ENCODE measurements around the gene OR51A2.

The OR51A2 gene

DNA sequence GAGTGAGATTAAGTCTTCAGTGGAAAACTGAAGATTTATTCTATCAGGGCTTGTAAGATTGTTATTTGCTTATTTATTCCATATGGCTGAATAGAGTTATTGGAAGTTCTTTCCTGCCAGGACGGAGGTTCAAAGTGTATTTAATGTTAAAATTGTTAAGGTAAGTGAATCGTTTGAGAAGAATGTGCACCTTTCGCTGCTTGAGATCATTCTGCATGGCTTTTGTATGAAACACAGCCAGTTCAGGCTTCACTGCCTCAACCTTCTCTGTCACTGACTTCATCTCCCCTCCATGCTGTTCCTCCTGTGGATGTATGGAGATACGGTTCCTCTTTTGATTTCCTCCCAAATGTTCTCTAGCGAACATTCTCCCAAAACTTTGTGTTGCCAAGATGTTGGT lies 19.9 kb upstream of the OR51A2 start:
- DNase-seq (ENCODE audit: insufficient read length, low spot score) (no peak), FAIRE-seq (no peak)
- TF ChIP-seq, protein P1, sequence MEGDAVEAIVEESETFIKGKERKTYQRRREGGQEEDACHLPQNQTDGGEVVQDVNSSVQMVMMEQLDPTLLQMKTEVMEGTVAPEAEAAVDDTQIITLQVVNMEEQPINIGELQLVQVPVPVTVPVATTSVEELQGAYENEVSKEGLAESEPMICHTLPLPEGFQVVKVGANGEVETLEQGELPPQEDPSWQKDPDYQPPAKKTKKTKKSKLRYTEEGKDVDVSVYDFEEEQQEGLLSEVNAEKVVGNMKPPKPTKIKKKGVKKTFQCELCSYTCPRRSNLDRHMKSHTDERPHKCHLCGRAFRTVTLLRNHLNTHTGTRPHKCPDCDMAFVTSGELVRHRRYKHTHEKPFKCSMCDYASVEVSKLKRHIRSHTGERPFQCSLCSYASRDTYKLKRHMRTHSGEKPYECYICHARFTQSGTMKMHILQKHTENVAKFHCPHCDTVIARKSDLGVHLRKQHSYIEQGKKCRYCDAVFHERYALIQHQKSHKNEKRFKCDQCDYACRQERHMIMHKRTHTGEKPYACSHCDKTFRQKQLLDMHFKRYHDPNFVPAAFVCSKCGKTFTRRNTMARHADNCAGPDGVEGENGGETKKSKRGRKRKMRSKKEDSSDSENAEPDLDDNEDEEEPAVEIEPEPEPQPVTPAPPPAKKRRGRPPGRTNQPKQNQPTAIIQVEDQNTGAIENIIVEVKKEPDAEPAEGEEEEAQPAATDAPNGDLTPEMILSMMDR (IDR thresholded peaks at IDR 0.05; ENCODE audit: insufficient read depth, missing control alignments): no peak

DNA sequence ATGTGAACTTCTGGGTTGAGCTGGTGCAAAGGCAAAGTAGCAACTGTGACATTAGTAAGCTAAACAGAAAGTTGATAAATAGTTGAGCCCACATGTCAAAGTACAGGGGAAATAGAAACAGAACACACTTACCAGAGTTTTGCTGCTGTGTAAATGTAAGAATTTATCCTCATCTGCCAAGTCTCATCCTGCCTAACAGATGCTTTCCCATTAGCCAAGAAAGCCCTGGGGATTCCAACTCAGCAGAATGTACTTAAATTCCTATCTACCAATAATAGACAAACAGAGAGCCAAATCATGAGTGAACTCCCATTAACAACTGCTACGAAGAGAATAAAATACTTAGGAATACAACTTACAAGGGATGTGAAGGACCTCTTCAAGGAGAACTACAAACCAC lies 7.3 kb upstream of the OR51A2 start:
- TF ChIP-seq, protein P1 (IDR thresholded peaks at IDR 0.05; ENCODE audit: insufficient read depth, missing control alignments): no peak
- FAIRE-seq: no peak
- DNase-seq (ENCODE audit: insufficient read length, low spot score): no peak

DNA sequence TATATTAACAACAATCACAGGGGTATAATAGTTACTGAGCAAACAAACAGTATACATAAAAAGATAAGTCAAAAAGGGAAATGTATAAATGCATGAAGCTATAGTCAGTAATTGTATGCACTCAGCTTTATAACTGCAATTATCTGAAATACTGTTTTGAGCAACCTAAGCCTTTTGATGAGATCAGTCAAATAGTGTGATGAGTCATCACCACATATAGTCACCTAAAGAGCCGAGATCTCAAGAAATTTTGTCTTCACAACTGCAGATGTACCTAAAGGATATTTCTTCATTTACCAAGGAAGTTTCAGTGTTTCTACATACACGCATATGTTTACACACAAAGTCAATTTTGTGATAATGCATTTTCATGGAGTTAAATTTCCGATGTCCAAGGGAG lies 5.4 kb upstream of the OR51A2 start:
- no peak for FAIRE-seq
- DNase-seq (ENCODE audit: insufficient read length, low spot score): no peak
- TF ChIP-seq, protein P1 (IDR thresholded peaks at IDR 0.05; ENCODE audit: insufficient read depth, missing control alignments): no peak

DNA sequence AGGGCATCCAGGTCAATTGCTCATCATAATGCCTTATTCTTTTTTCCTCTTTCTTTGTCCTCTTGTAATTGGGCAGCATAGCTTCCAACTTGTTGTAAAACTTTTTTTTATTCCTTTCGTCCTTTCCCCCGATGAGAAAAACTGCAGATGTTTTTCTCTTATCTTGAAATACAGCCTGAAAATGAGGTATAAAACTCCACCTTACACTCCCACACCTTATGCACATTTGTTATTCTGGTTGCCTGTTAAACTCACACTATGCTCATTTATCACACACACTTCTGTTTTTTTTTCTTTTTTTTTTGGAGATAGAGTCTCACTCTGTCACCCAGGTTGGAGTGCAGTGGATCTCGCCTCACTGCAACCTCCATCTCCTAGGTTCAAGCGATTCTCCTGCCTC lies 1.9 kb upstream of the OR51A2 start:
- TF ChIP-seq, protein P1 (IDR thresholded peaks at IDR 0.05; ENCODE audit: insufficient read depth, missing control alignments): no peak
- DNase-seq (ENCODE audit: insufficient read length, low spot score): no peak
- no peak for FAIRE-seq

DNA sequence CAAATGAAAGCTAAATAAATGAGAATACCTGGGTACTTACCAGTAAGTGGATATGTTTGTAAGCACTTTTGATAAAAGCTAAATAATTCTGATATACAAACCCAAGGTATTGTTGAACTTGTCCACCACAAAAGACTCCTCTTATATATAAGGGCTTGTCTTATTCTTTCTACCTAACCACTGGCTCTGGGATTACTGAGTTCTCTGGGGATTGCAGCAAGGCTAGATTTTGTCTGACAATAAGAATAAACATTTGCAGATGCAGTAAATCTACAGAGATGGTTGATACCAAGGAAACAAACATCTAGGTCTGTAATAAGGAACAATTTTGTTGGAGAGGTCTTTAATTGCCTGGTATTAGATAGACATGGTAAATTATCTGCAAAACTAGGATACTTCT lies 8.0 kb downstream of the OR51A2 start, which contains the start of gene OR51A4:
Gene OR51A4, minus strand, starts transcription at position 101 of the 400 bp plus-strand sequence. CDS start 505 bp downstream, outside the sequence.
- FAIRE-seq: no peak
- no peak for DNase-seq (ENCODE audit: insufficient read length, low spot score)
- TF ChIP-seq, protein P1 (IDR thresholded peaks at IDR 0.05; ENCODE audit: insufficient read depth, missing control alignments): no peak

DNA sequence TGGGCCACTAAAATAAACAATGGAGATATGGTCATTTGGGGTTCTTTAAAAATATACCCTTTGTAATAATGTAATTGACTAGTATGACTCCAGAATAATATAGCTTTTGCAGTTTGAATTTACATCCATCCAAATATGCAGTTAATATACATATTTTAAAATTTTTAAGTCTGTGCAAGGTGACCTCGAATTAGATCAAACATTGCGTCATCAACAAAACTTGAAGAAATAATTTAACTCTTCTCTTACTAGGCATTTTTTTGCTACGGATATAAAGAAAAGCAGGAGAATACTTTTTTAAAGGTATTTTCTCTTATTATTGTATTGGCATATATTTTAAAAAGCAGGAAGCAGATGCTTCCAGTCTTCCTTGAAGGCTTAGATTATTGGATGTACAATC lies 18.8 kb downstream of the OR51A2 start:
- no peak for FAIRE-seq
- no peak for DNase-seq (ENCODE audit: insufficient read length, low spot score)
- TF ChIP-seq, protein P1 (IDR thresholded peaks at IDR 0.05; ENCODE audit: insufficient read depth, missing control alignments): no peak

DNA sequence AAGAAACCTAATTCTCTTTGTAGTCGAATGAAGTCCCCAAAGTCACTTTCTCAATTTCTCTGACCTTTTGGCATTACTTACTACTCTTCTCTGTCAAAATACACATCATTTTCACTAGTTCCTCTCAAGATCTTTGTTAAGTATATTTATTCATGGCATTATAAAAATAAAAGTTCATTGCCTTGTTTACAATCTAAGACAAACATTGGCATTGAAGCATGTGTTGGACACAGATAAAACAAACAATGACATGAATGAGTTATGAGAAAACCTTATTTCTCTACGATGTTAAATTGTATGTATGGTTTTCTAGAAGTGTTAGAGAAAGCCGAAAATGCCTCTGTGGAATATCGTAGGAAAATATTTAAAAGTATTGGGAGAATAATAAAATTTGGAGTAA lies 22.8 kb downstream of the OR51A2 start:
- DNase-seq (ENCODE audit: insufficient read length, low spot score) (no peak), FAIRE-seq (no peak)
- TF ChIP-seq, protein P1 (IDR thresholded peaks at IDR 0.05; ENCODE audit: insufficient read depth, missing control alignments): no peak

All from D721Med (cell line).